Measurements from ENCODE around the gene MCRIP1. TPM values are rescaled to one million over a fixed set of nuclear protein-coding genes. Genes with fewer than 3 reads are reported as not detected.
A peak's percentile ranks its signal among the peaks of the same experiment; 100 is the strongest.

MCRIP1 gene
- total and polyA plus RNA-seq, 4 donors = 16.6 to 42.0 (median 26.2) TPM

- 56% methylated on average over 29 of the region's 29 CpGs for WGBS
- no peak for DNase-seq (ENCODE audit: low spot score)
- no peak overlapping the region for H3K9ac ChIP-seq (ENCODE audit: low read depth in 1 of 2, low read length in 2 of 2)
- H3K27ac ChIP-seq (ENCODE audit: low read depth in 1 of 2, low read length in 2 of 2) = no peak overlapping the region
- peaks cover 4 to 37% (median 32%) of the 10 kb centered on the region in 4 donors for H3K4me1 ChIP-seq (ENCODE audit: control insufficient read depth in 4 of 4, insufficient read depth in 4 of 4, low read length in 3 of 4)
- no peak overlapping the region for H3K4me3 ChIP-seq (ENCODE audit: low read depth in 1 of 3, low read length in 3 of 3)
- H3K27me3 ChIP-seq (ENCODE audit: control insufficient read depth in 4 of 4, insufficient read depth in 4 of 4, low read length in 3 of 4) = no peaks in the 10 kb centered on the region
- H3K36me3 ChIP-seq (ENCODE audit: control insufficient read depth in 4 of 4, insufficient read depth in 3 of 4, low read depth in 1 of 4, low read length in 3 of 4) = peaks cover 30 to 47% (median 37%) of the 10 kb centered on the region in 4 donors
- no peaks in the 10 kb centered on the region for H3K9me3 ChIP-seq (ENCODE audit: control insufficient read depth in 4 of 4, low read length in 3 of 4)
- TF ChIP-seq CTCF (IDR thresholded peaks at IDR 0.05; ENCODE audit: low read depth, low read length, missing input control) (peak; percentile 22), RAD21 (IDR thresholded peaks at IDR 0.05) (peak; percentile 64 to 73), RXRA (IDR thresholded peaks at IDR 0.05) (peak; percentile 31 to 66), HNF4A (conservative IDR thresholded peaks at IDR 0.05) (peak; percentile 25 to 38), GABPA (IDR thresholded peaks at IDR 0.05 in 1 of 2, conservative IDR thresholded peaks at IDR 0.05 in 1 of 2) (no peak), FOXA2 (IDR thresholded peaks at IDR 0.05) (no peak)
Observed at GRCh38 chr17:81854974-81855774, 22.1 kb upstream of the MCRIP1 start.

- H3K9ac ChIP-seq (ENCODE audit: low read depth in 1 of 2, low read length in 2 of 2) = no peak overlapping the region
- no peak for TF ChIP-seq FOXA1 (IDR thresholded peaks at IDR 0.05)
- no peak for TF ChIP-seq REST (IDR thresholded peaks at IDR 0.05)
- no peak for TF ChIP-seq HNF4G (IDR thresholded peaks at IDR 0.05)
- no peak for TF ChIP-seq RXRA (IDR thresholded peaks at IDR 0.05)
- no peak for TF ChIP-seq MAX (IDR thresholded peaks at IDR 0.05)
- no peak for TF ChIP-seq EGR1 (IDR thresholded peaks at IDR 0.05; ENCODE audit: low read depth in 2 of 2)
- no peak for TF ChIP-seq ZBTB33 (IDR thresholded peaks at IDR 0.05)
- no peak for TF ChIP-seq RAD21 (IDR thresholded peaks at IDR 0.05)
- TF ChIP-seq CTCF (IDR thresholded peaks at IDR 0.05; ENCODE audit: low read depth, low read length, missing input control) = no peak
- no peak for TF ChIP-seq FOXA2 (IDR thresholded peaks at IDR 0.05)
- no peak for TF ChIP-seq YY1 (IDR thresholded peaks at IDR 0.05)
- no peak for TF ChIP-seq ATF3 (IDR thresholded peaks at IDR 0.05)
- peaks cover 0 to 15% (median 11%) of the 10 kb centered on the region in 4 donors for H3K4me1 ChIP-seq (ENCODE audit: control insufficient read depth in 4 of 4, insufficient read depth in 4 of 4, low read length in 3 of 4)
- H3K9me3 ChIP-seq (ENCODE audit: control insufficient read depth in 4 of 4, low read length in 3 of 4) = no peaks in the 10 kb centered on the region
- peaks cover 28 to 42% (median 36%) of the 10 kb centered on the region in 4 donors for H3K36me3 ChIP-seq (ENCODE audit: control insufficient read depth in 4 of 4, insufficient read depth in 3 of 4, low read depth in 1 of 4, low read length in 3 of 4)
- H3K27ac ChIP-seq (ENCODE audit: low read depth in 1 of 2, low read length in 2 of 2) = no peak overlapping the region
- no peak overlapping the region for H3K4me3 ChIP-seq (ENCODE audit: low read depth in 1 of 3, low read length in 3 of 3)
- 92% methylated on average over 12 of the region's 12 CpGs for WGBS
- DNase-seq (ENCODE audit: low spot score) = no peak
- no peaks in the 10 kb centered on the region for H3K27me3 ChIP-seq (ENCODE audit: control insufficient read depth in 4 of 4, insufficient read depth in 4 of 4, low read length in 3 of 4)
Observed at GRCh38 chr17:81852237-81852636, 19.1 kb upstream of the MCRIP1 start.

Measured in liver (tissue), 9 donors.